GM19395 (cell line): ENCODE measurements around the gene CHD2.

Experiments used
- ATAC-seq: cut with Tn5 transposase; IDR thresholded peaks from one replicate; pipeline ENCODE4 v1.9.1; 2021; ENCODE audit warnings: mild to moderate bottlenecking, moderate library complexity; ENCODE audit not compliant: unreplicated experiment

The CHD2 gene

GRCh38 chr15:92954578-92954977, 54.5 kb downstream of the CHD2 start:
- ATAC-seq: no peak

GRCh38 chr15:92955706-92956105, 55.6 kb downstream of the CHD2 start:
- ATAC-seq: no peak

- ATAC-seq: no peak
Measured at GRCh38 chr15:92958105-92958504, 58.0 kb downstream of the CHD2 start.

GRCh38 chr15:92959219-92959618, 59.1 kb downstream of the CHD2 start:
- no peak for ATAC-seq

GRCh38 chr15:92960996-92961681, 61.0 kb downstream of the CHD2 start:
- ATAC-seq: no peak

- ATAC-seq: no peak
Measured at GRCh38 chr15:92962914-92963313, 62.8 kb downstream of the CHD2 start.

GRCh38 chr15:92963794-92964193, 63.7 kb downstream of the CHD2 start:
- ATAC-seq: no peak

- ATAC-seq: no peak
Measured at GRCh38 chr15:92968926-92969651, 69.0 kb downstream of the CHD2 start.

GRCh38 chr15:92970656-92971055, 70.5 kb downstream of the CHD2 start:
- ATAC-seq: no peak

GRCh38 chr15:92971081-92971480, 71.0 kb downstream of the CHD2 start:
- ATAC-seq: no peak

GRCh38 chr15:92971713-92972112, 71.6 kb downstream of the CHD2 start:
- no peak for ATAC-seq

GRCh38 chr15:92974183-92974915, 74.2 kb downstream of the CHD2 start:
- no peak for ATAC-seq

- no peak for ATAC-seq
Measured at GRCh38 chr15:92979011-92979701, 79.0 kb downstream of the CHD2 start.

- no peak for ATAC-seq
Measured at GRCh38 chr15:92981333-92981732, 81.2 kb downstream of the CHD2 start.

- no peak for ATAC-seq
Measured at GRCh38 chr15:92984161-92984560, 84.0 kb downstream of the CHD2 start.

GRCh38 chr15:92989470-92989869, 89.3 kb downstream of the CHD2 start:
- peak; percentile 87 for ATAC-seq

- no peak for ATAC-seq
Measured at GRCh38 chr15:92990031-92990430, 89.9 kb downstream of the CHD2 start.

- ATAC-seq: no peak
Measured at GRCh38 chr15:92992720-92993119, 92.6 kb downstream of the CHD2 start.

- no peak for ATAC-seq
Measured at GRCh38 chr15:92997821-92998220, 97.7 kb downstream of the CHD2 start.

GRCh38 chr15:93001156-93001555, 101.0 kb downstream of the CHD2 start:
- no peak for ATAC-seq

GRCh38 chr15:93001881-93002280, 101.8 kb downstream of the CHD2 start:
- ATAC-seq: no peak
